Measurements from ENCODE around the gene PDE4B. TPM values are rescaled to one million over a fixed set of nuclear protein-coding genes. Genes with fewer than 3 reads are reported as not detected.
A peak's percentile ranks its signal among the peaks of the same experiment; 100 is the strongest.
"Not testable (repeated sequence)": the region's sequence is repeated elsewhere in the genome, so short reads cannot be mapped to it uniquely, and the experiment has no call there.

The PDE4B gene
- total RNA-seq, 4 donors from 2014 or later, result 11.2 to 49.5 (median 26.3) TPM

GRCh38 chr1:66312271-66312990 lies 519.7 kb downstream of the PDE4B start:
- no peak for ATAC-seq (ENCODE audit: low FRiP score)
- no peak for TF ChIP-seq CTCF (IDR thresholded peaks at IDR 0.05)
- DNase-seq (ENCODE audit: low spot score), result no peak

GRCh38 chr1:66313429-66313828 lies 520.7 kb downstream of the PDE4B start:
- no peak for ATAC-seq (ENCODE audit: low FRiP score)
- no peak for DNase-seq (ENCODE audit: low spot score)
- no peak for TF ChIP-seq CTCF (IDR thresholded peaks at IDR 0.05)

- DNase-seq (ENCODE audit: low spot score) (no peak), ATAC-seq (ENCODE audit: low FRiP score) (peak; percentile 49)
Measured at GRCh38 chr1:66315671-66316070, 523.0 kb downstream of the PDE4B start.

DNA sequence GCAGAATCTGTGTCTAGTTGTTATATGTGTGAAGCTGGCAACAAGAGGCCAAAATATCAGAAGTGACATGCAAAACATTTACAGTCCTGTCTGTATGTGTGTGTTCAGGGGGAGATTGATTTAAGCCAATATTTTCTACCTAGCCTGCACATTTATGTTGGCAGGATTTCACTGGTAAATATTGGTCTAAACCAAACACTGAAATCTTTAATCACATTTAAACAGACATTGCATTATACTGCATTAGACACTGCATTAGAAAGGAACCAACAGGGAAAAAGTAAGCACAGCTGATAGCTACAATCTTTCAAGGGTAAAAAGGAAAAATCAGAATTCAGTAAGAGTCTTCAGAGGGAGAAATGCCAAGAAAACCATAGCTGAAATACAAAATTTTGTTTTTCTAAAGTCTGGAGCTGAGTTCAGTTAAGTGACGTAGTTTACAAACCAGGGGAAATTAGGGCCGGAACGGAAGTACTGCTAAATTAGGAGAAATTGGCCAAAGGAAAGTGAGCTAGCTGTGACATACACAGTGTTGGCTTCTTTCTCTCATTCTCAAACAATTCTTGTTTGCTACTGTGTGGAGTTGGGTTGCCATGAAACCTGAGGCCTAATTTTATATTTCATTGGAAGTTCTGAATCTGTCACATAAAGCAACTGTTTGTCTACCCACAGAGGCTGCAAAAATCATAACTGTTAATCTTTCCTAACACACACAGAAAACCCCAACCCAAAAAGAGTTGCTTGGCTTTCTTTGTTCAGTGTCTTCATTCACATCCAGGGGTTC lies 524.0 kb downstream of the PDE4B start:
- no peak for ATAC-seq (ENCODE audit: low FRiP score)
- DNase-seq (ENCODE audit: low spot score), result no peak
- TF ChIP-seq CTCF (IDR thresholded peaks at IDR 0.05), result no peak

More at GRCh38 chr1:66315671-66316070, 523.0 kb downstream of the PDE4B start:
- no peak for TF ChIP-seq CTCF (IDR thresholded peaks at IDR 0.05)

DNA sequence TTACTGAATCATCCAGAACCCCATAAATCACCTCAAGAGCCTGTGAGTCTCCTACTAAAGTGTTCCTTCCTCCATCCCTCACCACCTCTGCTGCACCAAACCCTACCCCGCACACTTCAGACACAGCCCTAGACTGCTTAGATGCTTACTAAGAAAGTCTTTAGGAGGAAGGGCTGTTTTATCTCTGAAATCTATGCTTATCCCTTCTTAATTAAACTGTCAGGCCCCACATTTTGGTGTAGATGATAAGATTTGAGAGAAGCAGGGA lies 524.5 kb downstream of the PDE4B start:
- no peak for ATAC-seq (ENCODE audit: low FRiP score)
- DNase-seq (ENCODE audit: low spot score), result no peak
- no peak for TF ChIP-seq CTCF (IDR thresholded peaks at IDR 0.05)

- TF ChIP-seq CTCF (IDR thresholded peaks at IDR 0.05), result no peak
- DNase-seq (ENCODE audit: low spot score) (no peak), ATAC-seq (ENCODE audit: low FRiP score) (no peak)
Measured at GRCh38 chr1:66320231-66320630, 527.5 kb downstream of the PDE4B start.

GRCh38 chr1:66322462-66322861 lies 529.8 kb downstream of the PDE4B start:
- not testable (repeated sequence) for ATAC-seq (ENCODE audit: low FRiP score); DNase-seq (ENCODE audit: low spot score)

Measured in omental fat pad (tissue), 4 donors.